ENCODE measurements around the gene SLC27A3.
A peak's percentile ranks its signal among the peaks of the same experiment; 100 is the strongest.

Gene SLC27A3, protein sequence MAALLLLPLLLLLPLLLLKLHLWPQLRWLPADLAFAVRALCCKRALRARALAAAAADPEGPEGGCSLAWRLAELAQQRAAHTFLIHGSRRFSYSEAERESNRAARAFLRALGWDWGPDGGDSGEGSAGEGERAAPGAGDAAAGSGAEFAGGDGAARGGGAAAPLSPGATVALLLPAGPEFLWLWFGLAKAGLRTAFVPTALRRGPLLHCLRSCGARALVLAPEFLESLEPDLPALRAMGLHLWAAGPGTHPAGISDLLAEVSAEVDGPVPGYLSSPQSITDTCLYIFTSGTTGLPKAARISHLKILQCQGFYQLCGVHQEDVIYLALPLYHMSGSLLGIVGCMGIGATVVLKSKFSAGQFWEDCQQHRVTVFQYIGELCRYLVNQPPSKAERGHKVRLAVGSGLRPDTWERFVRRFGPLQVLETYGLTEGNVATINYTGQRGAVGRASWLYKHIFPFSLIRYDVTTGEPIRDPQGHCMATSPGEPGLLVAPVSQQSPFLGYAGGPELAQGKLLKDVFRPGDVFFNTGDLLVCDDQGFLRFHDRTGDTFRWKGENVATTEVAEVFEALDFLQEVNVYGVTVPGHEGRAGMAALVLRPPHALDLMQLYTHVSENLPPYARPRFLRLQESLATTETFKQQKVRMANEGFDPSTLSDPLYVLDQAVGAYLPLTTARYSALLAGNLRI

DNA sequence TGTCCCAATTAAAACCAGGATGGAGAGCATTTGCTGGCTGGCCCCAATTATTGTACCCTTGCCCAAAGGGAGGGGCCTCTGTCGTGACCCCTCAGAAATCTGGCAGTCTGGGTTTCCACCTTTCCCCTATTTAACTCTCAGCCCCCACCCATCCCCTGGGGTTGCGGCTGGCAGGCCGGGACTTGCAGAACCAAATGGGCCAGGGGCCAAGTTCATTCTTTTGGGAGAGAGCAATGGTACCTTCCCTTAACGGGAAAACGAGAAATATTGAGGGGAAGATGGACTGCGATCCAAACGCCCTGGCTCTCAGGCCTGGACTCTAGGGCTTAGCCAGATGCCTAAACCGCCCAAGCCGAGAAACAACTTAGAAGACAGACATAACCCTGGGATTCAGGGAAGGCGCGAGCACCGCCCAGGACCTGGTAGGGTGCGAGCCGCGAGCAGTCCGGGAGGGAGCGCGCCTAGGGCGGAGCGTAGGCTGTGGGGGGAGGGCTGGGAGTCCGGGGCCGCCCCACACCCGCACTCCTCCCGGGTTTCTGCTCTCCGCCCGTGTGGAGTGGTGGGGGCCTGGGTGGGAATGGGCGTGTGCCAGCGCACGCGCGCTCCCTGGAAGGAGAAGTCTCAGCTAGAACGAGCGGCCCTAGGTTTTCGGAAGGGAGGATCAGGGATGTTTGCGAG lies at the start of gene SLC27A3:
Gene SLC27A3 (plus strand): TSS at position 628 of the 678 bp plus-strand sequence. CDS start 91 bp downstream, outside the sequence.
- peak; percentile 92 for DNase-seq

DNA sequence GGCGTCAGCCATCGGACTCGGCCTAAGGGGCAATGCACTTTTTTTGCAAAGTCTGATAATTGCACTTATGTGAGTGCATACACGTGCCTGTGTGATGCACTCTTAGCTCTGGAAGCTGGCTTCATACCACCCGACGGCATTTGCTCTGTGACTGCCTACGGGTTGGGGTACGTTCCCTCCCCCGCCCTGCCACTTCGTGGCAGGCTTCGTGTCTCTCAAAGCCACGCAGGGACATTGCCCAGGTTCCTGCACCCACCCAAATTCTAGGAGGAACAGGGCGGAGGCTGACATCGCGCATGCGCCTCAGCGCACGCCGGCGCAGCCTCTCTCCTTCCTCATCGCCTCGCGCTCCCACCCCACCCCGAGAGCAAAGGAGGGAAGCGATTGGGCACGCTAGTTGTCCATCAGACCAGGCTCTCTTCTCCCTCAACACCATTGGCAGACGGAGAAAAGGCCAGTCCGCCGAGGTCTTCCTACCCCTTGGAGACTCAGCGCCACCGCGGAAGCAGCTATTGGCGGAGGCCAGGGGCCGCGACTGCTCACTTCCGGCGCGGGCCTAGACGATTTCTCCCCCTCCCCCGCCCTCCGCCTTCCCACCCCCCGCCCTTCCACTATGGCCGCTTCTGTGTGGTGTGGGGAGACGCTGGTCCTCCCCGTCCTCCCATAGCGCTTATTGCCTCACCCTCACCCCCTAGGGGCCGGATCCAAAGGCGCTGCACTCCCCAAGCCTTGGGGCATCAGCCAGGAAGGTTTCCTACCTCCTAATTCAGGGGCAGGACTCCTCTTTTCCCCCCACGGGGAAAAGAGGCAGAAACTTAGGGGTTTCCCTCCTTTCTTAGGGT lies 47.5 kb upstream of the SLC27A3 start, which contains the start of gene INTS3:
Gene INTS3 (plus strand): TSS at position 588 of the 842 bp plus-strand sequence. CDS start 585 bp downstream, outside the sequence.
- peak; percentile 100 for DNase-seq

DNA sequence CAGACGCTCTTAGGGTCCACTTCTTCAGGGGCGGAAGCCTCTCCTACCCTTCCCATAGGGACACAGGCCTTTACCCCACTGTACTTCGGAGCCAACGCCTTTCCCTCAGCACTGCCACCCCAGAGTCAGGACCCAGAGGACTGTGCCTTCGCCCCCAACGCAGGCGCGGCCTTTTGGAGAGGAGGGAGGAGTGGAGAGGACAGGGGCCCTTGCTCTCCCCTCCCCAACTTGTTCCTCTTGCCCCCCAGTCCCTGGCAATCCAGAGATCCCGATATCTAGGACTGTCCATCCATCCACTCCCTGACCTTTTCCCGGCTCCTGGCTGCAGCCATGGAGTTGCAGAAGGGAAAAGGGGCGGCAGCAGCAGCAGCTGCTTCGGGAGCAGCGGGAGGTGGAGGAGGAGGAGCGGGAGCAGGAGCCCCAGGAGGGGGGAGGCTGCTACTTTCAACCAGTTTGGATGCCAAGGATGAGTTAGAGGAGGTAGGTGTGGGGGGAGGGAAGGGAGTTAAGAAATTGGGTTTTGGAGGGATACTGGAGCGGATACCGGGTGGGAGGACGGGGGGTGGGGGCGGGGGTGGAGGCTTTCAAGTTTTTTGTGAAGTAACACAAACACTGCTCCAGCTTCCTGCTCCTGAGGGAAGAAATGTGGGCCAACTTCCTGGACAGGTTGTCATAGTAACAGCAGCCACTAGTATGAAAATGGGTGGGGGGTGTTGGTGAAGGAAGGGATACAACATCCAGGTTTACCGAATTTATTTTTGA lies 46.7 kb upstream of the SLC27A3 start:
- peak; percentile 19 for DNase-seq

DNA sequence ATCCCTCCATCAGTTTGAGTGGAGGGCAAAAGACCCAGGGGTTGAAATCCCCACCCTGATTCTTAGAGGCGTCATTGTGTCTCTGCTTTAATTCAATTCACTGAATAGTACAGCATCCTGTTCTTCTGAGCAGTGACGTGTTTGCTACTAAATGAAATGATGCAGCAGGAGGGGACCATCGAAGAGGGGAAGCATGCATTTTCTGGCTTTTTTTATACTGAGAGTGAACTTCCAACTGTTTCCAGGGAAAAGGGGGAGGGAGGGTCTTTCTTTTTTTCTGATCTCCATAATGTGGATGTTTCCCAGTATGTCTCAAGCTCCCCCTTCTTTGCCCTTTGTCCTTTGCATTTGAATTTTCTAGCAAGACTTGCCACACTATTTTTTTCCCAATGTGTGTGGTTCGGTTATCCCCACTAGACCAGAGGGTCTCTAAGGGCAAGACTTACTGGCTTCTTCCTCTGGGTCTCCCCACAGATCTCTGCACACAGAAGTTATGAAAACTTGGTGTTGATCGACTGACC lies 44.7 kb upstream of the SLC27A3 start:
- no peak for DNase-seq

DNA sequence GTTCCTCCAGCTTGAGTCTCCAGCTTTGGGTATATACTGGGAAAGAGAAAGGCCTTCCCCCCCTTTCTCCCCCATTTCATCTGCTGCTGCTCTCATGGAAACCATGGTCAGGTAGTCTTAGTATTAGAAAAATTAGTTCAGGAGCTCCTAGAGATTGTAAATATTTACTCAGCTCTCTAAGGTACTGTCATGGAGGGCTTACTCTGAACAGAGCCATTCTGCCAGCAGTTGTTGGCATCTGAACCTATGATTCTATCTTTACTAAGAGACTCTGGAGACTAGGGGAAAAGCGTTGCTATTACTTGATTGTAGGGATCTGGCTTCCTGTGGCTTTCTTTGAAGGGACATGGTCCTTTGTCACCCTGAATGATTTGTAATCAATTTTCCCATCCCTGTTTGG lies 41.2 kb upstream of the SLC27A3 start:
- DNase-seq, result no peak

DNA sequence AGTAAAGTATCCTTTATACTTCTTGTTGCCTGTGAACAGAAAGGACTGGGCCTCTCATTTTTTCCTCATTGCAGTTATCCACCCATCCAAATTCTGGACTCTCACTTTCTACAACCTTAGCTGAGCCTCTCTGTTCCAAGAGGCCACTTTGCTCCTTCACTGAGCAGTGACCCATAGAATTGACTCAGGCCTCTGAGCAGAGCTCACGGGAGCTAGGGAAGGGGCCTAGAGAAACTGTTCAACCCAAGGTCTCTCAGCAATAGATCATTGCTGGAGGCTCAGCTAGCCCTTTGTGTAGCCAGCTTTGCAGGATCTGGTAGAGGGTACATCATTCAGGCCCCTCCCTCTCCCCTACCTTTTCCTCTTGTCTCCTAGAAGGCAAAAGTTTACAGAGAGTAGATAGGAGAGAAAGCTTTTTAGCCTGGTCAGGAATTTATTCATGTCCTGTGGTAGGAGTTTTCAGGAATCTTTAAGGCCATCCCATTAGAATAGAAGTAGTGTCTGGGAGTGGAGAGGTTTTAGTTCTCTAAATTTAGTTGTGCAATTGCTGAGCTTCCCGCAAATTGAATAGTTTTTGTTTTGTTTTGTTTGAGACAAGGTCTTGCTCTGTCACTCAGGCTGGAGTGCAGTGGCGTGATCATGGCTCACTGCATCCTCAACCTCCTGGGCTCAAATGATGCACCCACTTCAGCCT lies 40.7 kb upstream of the SLC27A3 start:
- no peak for DNase-seq

DNA sequence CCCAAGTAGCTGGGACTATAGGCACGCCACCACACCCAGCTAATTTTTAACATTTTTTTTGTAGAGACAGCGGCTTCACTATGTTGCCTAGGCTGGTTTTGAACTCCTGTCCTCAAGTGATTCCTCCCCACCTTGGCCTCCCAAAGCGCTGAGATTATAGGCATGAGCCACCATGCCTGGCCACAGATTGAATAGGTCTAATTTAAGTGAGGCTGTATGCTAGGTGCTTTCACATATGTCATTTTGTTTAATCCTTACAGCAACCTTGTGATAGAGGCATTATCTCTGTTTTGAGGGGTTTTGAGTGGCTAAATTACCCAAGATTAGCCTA lies 40.2 kb upstream of the SLC27A3 start:
- no peak for DNase-seq

DNA sequence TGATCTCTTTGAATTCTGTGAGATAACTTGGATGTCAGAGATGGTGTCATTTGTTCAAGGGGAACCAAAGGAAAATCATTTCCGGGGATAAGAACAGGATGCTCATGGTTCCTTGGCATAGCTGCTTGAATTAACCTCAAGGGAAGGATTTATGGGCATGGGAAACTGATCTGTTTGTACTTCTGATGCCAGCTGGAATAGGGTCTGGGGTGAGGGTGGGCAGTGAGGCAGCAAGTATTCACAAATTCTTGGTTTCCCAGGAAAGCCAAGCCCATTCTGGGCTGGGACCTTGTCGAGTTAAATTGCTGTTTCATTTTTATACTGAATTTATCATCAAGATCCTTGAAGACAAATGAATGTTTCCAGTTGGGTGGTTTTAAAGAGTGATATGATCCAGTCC lies 33.2 kb upstream of the SLC27A3 start:
- no peak for DNase-seq

DNA sequence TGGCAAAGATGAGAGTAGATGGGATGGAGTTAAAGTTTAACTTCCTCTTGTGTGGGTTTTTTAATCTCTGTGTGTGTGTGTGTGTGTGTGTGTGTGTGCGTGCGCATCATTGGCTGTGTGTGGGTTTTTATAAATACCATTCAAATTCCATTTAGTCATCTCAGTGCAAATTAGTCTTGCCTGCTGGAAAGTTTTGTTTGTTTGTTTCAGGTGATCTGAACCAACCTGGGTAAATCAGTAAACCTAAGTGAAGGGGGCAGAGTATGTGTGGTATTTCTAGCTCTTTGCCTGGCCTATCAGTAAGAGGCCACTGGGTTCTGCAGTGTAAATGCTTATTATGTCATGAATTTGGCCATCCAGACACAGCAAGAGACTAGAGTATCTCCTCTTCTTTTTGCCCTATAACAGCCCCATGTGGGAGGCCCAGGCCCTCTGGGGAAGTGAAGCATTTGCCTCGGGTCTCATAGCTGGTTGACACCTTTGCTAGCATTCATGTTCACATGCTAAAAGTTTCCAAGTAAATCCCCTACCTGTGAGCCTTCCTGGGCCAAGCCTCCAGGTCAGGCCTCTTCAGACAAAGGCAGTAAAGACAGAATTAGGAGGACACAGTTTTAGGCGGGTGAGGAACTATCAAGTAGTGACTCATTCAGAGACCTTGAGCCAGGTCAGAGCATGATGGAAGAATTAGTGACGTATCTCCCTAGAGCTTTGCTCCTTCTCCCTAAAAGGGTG lies 32.6 kb upstream of the SLC27A3 start:
- DNase-seq, result no peak

DNA sequence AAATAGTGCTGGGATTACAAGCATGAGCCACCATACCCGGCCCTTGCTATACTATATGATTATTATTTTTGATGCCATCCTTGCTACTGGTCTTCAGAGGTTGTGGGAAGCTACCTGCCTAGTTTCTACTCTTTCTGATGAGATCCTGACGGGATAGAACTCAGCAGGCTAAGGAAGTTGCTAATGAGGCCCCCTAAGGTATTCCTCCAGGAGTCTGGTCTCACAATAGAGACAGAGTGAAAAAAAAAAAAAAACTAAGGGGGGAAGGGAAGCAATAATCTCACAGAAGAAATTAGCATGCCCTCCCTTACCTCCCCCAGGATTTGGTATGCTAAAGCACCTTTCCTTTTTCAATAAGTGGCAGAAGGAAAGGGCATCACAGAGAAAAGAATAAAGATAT lies 29.8 kb upstream of the SLC27A3 start:
- DNase-seq, result no peak

DNA sequence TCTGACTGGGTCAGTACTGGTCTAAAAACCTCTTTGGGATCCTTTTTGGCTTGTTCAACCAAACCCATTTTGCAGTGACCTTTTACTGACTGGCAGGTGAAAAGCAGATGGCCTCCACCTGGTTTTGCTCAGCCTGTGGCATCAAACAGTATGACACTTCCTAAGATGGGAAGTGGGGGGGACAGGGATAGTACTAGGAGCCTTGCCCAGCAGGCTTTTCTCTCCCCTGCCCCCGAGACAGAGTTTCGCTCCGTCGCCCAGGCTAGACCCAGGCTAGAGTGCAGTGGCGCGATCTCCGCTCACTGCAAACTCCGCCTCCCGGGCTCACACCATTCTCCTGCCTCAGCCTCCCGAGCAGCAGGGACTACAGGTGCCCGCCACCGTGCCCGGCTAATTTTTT lies 29.0 kb upstream of the SLC27A3 start:
- no peak for DNase-seq

DNA sequence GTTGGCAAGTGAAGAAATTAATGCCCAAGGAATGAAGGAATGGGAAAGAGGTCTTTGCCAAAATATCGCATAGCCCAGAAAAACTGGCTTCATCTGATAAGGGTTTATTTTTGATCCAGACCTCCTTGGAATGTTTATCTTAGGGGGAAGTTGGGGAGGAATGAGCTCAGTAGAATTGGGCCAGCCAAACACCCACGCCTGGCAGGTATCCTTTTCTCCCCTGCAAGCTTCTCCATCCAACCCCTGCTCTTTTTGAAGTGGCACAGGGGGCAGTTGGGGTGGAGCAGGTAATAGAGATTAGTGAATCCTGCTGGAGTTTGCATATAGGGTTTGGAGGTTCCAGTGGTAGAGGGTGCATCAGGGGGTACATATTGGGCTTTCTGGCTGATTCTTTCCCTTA lies 26.3 kb upstream of the SLC27A3 start:
- no peak for DNase-seq

DNA sequence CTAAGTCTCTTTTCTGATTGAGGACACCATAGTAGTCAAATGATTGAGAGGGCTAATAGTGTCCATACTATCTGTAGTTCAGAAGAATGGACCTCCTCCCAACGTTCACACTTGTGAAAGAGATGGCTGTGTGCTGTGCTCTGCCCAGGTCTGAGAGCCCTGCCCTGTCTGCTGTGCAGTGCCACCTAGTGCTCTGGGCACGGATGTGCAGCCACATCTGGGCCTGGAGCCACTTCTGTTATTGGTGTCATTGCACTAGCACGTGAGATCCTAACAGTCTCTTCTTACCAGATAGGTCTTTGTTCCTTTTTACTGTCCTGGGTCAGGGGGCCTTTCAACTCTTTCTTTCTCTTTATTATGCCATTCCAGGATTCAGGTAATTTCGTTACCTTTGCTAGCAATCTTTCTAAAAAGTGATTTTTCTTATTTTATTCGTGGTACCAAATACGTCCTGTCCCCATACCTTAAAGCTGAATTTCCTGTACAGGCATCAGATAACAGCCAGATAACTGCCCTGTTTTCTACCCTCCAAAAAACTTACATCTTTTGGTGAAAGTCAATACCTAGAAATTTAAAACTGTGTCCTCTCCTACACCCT lies 25.7 kb upstream of the SLC27A3 start:
- DNase-seq, result peak; percentile 80

DNA sequence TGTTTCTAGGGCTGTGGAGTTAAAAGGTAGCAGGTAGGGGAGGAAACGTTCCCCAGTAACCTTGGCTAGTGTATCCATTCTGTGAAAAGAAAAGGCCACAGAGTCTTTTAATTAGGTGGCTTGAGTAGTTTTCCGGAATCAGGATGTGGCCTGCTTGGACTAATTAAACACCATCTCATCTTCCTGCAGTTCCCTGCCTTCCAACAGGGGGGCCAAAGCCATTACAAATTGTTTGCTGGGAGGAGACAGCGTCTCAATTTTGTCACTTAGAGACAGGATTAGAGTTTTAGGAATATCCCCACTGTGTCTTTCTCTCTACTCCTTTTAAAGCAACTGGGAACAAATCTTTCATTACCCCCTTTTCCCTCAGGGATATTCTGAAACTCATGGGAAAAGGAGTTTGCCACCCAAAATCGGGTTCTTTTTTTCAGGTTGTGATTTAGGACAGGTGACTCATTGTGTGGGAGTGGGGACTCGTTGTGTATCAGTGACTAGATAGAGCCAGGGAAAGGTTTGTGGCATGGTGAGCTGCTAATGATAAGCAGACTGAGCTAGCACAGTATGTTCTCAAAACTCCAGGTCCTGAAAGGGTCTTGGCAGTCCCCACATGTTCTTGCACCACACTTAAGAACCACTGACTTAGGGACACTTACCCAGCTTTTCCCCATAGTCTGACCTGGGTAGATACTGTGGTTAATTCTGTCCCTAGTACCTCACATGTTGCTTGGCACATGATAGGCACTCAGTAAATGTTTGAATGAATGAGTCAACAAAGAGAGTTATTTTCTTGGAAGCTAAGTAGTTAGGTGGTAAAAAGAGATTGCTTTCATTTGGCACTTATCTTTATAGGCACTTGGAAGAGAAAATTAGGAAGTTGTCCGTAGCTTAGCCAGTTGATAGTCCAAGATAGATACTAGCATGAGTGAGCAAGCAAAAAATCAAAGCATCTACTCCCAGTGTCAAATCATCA lies 24.9 kb upstream of the SLC27A3 start:
- no peak for DNase-seq

DNA sequence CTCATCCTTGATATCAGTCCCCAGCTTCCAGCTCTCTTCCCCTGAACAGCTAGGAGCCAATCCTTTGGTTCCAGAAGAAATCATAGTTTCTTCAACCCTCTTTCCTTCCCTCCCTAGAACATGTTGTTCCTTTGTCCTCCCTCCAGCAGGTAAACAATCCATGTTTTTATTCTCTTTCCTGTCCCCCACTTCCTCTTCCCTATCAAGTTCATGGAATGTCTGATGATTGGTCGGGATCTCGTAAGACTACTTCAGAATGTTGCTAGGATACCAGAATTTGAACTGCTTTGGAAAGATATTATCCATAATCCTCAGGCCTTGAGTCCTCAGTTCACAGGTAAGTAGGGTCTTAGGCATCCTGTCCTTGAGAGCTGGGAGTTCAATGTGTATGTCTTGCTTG lies 23.1 kb upstream of the SLC27A3 start:
- no peak for DNase-seq

DNA sequence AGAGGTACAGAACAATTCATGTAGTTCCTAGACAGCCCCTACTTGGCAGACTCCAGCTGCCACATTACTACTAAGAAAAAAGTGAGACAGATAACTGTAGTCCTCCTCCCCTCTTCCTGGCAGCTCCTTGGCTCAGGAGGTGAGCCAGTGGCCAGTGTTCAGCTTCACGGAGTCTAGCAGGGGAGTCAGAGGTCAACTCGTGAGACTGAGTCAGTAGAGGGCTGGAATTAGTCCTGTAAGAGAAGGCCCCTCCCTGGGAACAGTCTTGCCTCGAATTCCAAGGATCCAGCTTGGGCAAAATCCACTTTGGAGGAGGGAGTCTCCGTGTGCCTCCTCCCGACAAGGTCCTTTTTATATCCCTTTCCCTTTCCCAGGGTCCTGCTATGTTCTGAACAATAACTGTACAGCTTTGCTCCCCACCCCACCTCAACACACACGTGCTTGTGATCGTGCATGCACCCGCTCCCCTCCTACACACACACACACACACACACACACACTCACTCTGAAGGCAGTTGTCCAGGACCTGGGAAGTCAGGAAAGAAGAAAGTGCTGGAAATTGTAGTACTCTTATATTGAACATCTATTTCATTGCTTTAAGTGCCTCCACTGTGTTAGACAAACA lies 22.5 kb upstream of the SLC27A3 start:
- no peak for DNase-seq

DNA sequence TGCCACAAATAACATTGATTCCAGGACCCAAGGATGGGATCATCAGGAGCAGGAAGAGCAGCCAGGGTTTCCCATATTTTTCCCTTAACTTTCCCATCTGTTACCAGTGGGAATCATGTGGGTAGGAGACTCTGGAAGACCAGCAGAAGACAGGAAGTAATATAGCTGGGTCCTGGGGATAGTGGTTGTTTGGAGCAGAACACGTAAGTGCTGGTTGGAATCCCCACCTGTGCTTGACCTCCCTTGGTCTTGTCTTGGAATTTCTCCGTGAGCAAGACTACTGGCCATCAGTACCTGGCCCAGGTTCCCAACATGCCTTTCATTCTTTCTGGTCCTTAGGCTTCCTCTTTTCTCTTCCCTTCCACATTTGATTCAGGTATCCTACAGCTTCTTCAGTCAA lies 20.9 kb upstream of the SLC27A3 start:
- no peak for DNase-seq

DNA sequence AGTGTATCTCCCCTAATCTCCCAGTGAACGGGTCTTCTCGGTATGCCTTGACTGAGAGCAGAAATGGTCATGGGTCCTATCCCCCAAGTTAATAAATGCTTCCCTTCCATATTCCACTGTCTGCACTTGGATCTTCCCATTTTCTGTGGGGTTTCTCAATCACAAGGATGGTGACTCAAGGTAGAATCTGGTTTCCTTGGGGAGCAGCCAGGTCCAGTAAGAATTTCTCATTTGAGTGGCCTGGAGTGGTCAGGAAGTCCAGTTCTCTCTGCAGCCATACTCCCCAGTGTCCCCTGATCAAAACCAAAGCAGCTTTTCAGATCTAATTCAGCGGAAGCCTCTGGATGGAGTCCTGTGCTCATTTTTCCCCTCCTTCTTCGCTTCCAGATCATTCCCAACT lies 14.8 kb upstream of the SLC27A3 start:
- DNase-seq, result no peak

Measured in NCI-H1694 treated with DMSO at 0.1 percent for 48 hours (cell line).